ENCODE results near the gene TECPR2. TPM values are rescaled to one million over a fixed set of nuclear protein-coding genes. Genes with fewer than 3 reads are reported as not detected.

TECPR2 gene
- total RNA-seq, 1 donor from 2014 or later: 36.1 TPM

GRCh38 chr14:102481791-102482238 is 119.1 kb downstream of the TECPR2 start:
- intact Hi-C loops (cut with DNase I): no loop called here

DNA sequence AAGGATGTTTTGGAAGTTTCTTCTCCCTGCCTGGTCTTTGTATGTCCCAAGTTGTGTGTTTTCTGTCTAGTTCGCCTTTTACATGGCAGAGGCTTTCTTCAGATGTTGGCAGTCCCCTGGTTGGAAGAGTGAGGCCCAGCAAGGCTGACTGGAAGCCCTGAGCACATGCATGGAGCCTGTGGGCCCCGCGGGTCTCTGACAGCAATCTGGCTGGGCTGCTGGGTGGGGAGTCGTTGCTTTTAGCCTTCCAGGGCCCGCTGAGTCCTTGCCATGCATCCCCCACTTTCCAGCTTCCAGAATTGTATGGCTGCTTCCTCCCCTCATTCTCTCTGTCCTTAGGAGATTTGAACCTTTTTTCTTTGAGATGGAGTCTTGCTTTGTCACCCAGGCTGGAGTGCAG is 121.6 kb downstream of the TECPR2 start:
- intact Hi-C loops (cut with DNase I): no loop called here
- peak; percentile 18 for DNase-seq (ENCODE audit: low spot score)
- ATAC-seq: no peak

More at GRCh38 chr14:102481791-102482238, 119.1 kb downstream of the TECPR2 start:
- DNase-seq (ENCODE audit: low spot score) (no peak), ATAC-seq (no peak)

GRCh38 chr14:102485693-102486512 is 123.2 kb downstream of the TECPR2 start:
- intact Hi-C loops (cut with DNase I): no loop called here
- ATAC-seq: peak; percentile 69
- DNase-seq (ENCODE audit: low spot score): peak; percentile 26

DNA sequence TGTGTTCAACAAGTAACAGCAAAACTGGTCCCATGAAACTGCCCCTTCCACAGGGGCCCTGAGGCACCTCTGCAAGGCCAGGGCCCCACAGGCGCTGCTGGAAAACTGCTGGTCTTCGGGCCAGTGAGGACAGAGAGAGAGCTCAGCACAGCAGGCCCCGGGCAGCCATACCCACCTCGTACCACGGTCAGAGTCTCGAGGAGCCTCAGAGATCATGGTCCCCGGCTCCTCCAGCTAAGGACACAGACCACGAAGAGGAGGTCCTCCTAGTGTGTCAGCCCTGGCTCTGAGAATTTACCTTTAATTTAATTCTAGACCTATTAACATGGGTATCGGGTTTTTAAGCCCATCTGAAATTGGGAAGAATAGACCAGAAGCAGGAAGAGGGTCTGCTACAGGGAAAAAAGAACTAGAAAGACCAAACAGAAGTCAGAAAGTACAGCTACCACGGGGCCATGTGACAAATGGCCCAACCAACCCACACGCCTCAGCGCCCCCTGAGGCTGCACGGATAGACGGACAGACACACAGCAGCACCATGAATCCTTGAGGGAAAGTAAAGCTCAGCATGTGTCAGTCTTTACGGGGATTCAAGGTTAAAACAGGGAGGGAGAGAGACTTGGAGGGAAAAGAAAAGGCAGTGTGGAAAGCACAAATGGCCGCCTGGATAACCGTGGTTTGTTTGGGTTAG is 123.9 kb downstream of the TECPR2 start:
- intact Hi-C loops (cut with DNase I): no loop called here
- no peak for DNase-seq (ENCODE audit: low spot score)
- ATAC-seq: peak; percentile 50

GRCh38 chr14:102487204-102487577 is 124.5 kb downstream of the TECPR2 start:
- no peak for DNase-seq (ENCODE audit: low spot score)
- ATAC-seq: peak; percentile 77
- intact Hi-C loops (cut with DNase I): no loop called here

DNA sequence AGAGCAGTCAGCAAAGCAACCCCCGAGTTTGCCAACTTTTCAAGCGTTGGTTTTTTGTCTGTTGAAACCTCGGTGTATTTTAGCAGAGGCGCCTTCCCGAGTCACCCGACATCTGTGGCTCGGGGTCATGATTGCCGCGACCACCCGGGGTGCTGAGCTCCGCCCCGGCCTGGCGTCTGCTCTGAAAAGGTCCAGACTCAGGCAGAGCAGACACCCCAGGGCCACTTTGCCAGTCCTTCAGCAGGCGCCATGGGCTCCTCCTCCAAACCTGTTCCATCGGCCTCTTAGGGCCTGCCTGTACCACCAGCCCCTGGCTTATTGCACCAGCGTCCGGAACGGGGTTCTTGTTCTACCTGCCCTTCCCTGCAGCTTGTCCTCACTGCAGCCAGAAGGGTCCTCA is 127.7 kb downstream of the TECPR2 start:
- DNase-seq (ENCODE audit: low spot score) (no peak), ATAC-seq (no peak)
- intact Hi-C loops (cut with DNase I): no loop called here

DNA sequence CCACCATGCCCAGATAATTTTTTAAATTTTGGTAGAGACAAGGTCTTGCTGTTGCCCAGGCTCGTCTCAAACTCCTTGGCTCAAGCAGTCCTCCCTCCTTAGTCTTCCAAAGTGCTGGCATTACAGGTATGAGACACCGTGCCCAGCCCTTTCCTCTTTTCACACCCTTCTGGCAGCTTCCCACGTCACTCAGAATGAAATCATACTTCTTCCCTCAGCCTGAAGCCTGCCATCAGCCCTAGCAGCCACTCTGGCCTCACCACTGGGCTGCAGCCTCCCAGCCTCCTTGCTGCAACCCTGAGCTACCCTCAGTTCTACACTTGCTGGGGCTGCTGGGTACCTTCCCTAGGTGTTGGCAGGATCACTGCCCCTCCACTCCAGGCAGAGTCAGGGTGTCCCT is 128.6 kb downstream of the TECPR2 start:
- no peak for DNase-seq (ENCODE audit: low spot score)
- no peak for ATAC-seq
- intact Hi-C loops (cut with DNase I): no loop called here

DNA sequence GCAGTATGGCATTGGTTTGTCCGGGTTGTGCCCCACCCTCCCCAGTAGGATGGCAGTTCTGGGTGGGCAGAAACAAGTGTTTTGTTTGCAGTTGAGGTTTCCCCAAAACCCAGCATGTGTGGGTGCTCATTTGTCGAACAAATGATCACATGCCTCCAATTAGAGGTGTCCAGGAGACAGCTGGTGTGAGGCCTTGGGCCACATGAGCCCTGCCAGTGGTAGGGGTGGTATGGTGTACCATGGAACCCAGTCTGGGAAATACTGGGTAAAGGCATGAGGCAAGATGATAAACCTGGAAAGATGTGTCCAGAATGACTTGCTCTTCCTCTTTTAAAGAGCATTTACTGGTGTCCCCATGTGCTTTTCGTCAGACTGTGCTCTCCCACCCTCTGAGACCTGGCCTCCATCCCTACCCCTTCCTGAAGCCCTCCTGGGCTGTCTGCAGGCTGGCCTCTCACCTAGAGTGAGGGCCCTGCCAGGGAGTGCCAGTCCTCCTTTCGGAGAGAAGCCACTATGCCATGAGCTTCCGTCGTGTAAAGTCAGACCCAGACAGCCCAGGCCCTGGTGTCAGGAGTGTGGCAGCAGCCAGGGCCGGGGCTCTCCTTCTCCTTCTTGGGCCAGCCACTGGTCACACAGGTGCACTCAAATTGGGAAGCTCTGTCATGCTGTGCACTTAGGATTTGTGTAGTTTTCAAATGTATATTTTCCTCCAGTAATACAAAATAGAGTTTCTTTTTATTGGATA is 129.2 kb downstream of the TECPR2 start:
- no peak for DNase-seq (ENCODE audit: low spot score)
- intact Hi-C loops (cut with DNase I): no loop called here
- ATAC-seq: no peak

DNA sequence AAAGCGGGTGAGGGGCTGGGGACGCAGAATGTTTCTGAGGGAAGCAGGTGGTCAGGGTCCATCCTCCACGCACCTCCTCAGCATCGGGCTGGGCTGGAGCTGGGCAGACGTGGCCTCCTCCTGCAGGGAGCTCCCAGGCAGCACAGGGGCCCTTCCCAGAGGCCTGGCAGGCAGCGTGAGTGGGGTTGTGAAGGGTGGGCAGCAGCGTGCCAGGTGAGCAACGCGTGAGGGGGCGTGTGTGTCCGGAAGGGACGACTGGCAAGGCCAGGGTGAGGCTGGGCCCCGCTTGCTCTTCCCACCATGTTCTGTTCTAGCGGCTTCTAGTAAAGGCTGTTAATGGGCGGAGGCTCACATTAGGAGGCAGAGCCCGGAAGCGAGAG is 129.8 kb downstream of the TECPR2 start:
- DNase-seq (ENCODE audit: low spot score) (no peak), ATAC-seq (no peak)
- intact Hi-C loops (cut with DNase I): no loop called here

DNA sequence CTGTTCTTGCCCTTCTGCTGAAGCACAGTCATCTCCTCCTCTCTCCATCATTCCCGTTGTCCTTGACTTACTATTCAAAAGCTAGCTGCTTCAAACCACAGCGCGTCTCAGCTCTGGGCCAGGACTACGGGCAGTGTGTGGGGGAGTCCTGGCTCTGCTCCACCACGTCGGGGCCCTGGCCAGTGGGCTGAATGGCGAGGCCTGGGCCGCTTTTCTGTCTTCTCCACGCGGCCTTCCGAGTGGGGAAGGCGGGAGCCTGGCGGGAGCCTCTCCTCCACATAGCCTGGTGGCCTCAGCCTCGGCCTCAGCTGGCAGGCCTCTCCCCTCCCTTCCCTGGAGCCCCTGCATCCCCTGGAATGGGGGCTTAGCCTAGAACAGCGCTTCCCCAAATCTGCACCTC is 130.4 kb downstream of the TECPR2 start:
- intact Hi-C loops (cut with DNase I): no loop called here
- ATAC-seq (no peak), DNase-seq (ENCODE audit: low spot score) (no peak)

DNA sequence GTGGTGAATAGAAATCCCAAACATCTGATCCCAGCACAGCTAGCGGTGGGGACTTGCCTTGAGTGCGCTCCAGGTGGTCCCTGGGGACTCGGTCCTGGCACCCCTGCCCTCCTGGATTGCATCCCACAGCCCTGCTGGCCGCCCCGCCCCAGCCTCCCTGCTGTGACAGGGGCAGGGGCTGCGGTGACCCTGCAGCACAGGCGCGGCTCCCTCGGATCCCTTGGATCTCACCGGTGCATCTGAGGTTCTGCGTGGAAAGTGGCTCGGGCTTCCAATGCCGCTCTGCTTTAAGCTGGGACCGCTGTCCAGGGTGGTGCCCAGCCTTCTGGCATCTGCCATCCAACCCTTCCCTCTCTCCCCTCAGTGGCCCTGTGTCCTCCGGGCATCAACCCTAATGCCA is 130.8 kb downstream of the TECPR2 start:
- intact Hi-C loops (cut with DNase I): no loop called here
- ATAC-seq (no peak), DNase-seq (ENCODE audit: low spot score) (no peak)

- intact Hi-C loops (cut with DNase I): no loop called here
- DNase-seq (ENCODE audit: low spot score) (no peak), ATAC-seq (no peak)
These were observed 133.0 kb downstream of the TECPR2 start for GRCh38 chr14:102495491-102496330.

GRCh38 chr14:102496331-102496691 is 133.6 kb downstream of the TECPR2 start:
- no peak for DNase-seq (ENCODE audit: low spot score)
- ATAC-seq: no peak
- intact Hi-C loops (cut with DNase I): no loop called here

DNA sequence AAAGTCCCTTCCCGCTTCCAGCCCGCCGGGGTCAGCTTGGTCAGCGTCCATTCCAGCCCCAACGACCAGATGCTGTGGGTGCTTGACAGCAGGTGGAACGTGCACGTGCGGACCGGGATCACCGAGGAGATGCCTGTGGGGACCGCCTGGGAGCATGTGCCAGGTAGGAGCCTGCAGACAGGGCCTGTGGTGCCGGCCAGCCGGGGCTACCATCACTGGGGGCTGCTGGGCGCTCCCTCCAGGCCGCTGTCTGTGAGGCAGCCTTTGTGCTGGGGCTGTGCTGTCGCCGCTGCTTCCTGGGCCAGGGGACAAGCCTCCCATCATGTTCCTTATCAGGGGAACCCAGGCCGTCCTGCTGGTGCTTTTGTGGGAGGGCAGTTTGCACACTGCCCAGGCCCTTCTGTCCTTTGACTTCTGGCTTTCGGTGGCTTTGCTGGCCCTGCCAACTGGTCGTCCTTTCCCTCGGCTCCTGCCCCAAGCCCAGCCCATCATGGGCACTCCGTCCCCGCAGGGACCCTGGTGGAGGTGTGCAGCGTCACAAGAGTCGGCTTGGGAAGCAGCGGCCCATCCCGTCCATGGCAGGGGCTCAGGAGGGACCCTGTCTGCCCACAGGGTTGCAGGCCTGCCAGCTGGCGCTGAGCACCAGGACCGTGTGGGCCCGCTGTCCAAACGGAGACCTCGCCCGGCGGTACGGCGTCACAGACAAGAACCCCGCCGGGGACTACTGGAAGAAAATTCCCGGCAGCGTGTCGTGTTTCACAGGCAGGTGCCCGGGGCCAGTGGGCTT is 134.4 kb downstream of the TECPR2 start:
- intact Hi-C loops (cut with DNase I): no loop called here
- ATAC-seq: no peak

GRCh38 chr14:102497998-102498677 is 135.4 kb downstream of the TECPR2 start:
- DNase-seq (ENCODE audit: low spot score) (no peak), ATAC-seq (no peak)
- intact Hi-C loops (cut with DNase I): no loop called here

More for the DNA sequence above, 134.4 kb downstream of the TECPR2 start:
- no peak for DNase-seq (ENCODE audit: low spot score)

DNA sequence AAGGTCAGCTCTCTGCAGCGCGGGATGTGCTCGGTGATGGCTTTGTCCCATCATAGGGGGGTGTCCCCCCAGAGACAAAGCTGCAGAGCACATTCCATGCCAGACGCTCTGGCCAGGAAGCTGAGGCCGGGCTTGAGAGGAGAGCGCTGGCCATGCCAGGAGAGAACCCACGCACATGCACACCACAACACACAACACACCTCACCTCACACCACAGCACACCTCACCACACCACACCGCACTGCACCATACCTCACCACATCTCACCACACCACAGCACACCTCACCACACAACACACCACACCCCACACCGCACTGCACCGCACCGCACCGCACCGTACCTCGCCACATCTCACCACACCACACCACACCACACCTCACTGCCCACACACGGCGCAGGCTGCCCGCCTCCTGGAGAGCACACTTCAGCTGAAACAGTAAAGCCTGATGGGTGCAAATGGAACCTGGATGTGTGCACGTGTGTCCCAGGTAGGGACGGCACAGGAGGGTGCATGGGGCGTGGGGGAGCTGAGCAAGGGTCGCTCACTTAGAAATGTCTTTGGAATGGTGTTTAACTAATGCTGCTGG is 136.0 kb downstream of the TECPR2 start:
- ATAC-seq: no peak
- no peak for DNase-seq (ENCODE audit: low spot score)
- intact Hi-C loops (cut with DNase I): no loop called here

DNA sequence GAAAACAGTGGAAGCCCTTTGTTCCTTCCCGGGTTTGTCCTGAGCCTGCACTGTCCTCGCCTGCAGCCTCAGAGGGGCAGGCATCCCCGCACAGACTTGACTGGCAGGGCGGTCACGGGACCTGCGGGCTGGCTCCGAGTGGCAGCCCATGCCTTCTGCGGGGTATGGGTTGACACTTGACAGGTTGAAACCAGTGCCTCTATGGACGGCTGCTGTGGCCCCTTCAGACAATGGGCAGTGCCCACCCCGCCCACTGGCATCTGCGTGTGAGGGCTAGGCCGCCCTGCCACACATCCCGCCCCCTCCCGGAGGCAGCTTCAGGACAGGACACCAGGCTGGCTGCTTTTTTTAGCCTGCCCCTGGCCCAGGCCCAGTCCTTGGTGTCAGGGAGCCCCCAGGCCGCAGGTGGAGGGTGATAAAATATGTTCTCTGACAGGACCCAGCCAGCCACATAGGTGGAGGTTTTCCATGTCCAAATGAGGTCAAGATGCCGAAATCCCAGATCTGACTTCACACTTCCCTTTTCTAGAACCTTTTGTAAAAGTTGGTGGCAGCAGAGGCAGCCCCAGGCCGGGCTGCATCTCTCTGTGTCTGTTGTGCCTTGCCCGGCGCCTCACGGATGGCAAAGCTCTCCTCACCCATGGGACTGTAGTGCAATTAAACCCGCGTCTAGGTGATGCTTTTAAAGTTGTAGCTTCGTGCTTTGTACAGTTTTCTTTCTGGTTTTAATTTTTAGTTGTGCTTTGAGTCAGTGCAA is 136.8 kb downstream of the TECPR2 start:
- ATAC-seq (peak; percentile 14), DNase-seq (ENCODE audit: low spot score) (no peak)
- intact Hi-C loops (cut with DNase I): no loop called here
